ENCODE data around the gene ACTN4.

ACTN4 gene

DNA sequence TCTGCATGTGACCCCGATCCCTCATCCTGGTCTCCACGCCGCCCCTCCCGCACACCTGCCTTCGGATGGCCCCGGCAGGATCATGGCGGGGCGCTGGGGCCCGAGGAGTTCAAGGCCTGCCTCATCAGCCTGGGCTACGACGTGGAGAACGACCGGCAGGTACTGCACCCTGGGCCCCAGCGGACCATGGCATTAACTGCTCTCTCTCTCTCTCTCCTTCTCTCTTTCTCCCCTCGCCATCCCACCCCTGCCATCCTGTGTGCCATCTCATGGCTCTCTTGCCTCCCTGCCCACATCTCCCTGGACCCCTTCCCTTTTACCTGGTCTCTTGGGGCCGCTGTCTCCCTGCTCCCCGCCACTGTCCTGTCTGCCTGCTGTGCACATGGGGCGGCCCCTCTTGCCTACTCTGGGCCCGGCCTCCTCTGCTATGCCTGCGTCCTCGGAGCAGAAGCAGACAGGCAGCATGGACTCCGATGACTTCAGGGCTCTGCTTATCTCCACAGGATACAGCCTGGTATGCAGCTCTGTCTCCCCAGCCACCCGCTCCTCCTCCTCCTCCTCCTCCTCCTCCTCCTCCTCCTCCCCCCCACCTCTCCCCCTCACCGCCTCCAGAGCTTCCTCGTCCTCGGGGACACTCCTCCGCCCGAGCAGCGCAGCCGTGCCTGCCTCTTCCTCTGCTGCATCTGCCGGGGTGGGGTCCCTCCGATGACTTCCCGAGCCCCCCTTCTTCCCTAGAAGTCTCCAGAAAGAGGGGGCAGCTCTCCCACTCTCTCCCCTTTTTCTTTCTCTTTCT, 80.6 kb downstream of the ACTN4 start:
- DNase-seq, result no peak

DNA sequence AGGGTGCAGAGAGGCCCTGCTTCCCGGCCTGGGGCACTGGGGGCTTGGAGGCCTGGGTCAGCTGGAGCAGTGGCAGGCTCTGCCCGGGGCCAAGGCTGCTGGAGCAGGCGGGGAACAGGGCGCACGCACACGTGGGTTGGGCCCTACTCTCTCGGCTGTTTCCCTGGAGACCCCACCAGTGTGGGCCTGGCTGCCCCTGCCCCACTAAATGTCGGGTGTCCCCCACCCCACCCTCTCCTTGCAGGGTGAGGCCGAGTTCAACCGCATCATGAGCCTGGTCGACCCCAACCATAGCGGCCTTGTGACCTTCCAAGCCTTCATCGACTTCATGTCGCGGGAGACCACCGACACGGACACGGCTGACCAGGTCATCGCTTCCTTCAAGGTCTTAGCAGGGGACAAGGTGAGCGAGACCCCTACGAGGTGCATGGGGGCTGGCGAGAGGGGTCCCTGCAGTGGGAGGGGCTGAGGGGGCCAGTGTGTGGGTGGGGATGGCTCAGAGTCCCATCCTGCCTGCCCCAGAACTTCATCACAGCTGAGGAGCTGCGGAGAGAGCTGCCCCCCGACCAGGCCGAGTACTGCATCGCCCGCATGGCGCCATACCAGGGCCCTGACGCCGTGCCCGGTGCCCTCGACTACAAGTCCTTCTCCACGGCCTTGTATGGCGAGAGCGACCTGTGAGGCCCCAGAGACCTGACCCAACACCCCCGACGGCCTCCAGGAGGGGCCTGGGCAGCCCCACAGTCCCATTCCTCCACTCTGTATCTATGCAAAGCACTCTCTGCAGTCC, 81.5 kb downstream of the ACTN4 start:
- DNase-seq, result no peak

DNA sequence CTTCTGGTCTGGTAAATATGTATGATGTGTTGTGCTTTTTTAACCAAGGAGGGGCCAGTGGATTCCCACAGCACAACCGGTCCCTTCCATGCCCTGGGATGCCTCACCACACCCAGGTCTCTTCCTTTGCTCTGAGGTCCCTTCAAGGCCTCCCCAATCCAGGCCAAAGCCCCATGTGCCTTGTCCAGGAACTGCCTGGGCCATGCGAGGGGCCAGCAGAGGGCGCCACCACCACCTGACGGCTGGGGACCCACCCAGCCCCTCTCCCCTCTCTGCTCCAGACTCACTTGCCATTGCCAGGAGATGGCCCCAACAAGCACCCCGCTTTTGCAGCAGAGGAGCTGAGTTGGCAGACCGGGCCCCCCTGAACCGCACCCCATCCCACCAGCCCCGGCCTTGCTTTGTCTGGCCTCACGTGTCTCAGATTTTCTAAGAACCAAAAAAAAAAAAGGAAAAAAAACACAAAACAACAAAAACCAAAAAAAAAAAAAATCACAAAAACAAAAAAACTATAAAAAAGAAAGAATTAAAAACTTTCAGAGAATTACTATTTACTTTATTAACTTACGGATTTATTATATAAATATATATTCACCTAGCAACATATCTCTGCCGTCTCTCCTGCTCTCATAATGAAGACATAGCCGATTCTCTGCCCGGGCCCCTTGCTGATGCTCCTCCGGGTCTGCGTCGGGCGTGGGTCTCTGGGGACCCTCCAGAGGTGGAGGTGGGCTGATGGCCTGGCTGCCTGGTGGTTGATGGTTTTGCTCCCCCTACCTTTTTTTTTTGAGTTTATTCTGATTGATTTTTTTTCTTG, 82.4 kb downstream of the ACTN4 start:
- DNase-seq, result peak; percentile 67 to 80

DNA sequence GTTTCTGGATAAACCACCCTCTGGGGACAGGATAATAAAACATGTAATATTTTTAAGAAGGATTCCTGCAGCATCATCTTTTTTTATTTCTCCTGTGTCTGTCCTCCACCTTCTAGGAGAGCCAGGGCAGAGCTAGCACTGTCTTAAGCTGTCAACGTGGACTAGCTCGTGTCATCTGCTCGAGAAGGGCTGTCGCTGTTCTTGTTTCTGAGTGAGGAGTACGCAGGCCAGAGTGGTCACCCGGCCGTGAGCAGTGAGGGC, 83.0 kb downstream of the ACTN4 start:
- DNase-seq, result no peak

DNA sequence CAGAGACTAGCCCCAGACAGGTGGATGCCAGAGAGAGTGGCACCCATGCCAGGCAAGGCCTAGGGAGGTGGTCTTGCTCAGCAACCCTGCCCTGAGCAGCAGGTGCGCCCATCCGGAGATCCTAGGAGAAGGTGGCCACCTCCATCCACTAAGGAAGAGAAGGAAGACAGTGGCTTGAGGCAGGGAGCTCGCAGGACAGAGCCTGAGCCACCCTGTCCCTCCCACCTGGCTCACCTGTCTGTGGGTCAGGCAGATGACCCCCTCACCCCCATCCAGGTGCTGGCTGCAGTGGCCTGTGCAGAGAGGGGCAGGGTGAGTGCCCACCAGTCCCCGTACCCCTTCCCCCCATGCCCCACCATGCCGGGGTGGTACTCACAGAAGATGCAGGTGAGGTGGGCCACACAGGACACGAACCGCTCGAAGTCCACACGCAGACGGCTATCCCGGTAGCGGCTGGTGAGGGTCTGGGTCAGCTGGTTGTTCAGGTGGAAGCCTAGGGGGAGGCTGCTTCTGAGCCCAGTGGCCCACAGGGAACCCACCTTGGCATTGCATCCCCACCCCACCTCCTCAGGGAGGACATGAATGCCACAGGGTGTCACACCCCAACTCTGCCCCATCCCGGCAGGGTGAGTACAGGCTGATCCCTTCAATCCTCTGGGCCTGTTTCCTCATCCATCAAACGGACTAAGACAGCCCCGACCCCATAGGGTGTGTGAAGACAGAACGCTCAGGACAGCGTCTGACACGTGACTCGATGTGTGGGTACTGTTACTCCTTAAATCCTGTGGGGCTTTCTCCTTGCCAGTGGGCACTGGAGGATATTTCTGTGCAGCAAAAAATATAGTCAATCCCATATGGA, 83.5 kb downstream of the ACTN4 start:
- DNase-seq, result no peak

DNA sequence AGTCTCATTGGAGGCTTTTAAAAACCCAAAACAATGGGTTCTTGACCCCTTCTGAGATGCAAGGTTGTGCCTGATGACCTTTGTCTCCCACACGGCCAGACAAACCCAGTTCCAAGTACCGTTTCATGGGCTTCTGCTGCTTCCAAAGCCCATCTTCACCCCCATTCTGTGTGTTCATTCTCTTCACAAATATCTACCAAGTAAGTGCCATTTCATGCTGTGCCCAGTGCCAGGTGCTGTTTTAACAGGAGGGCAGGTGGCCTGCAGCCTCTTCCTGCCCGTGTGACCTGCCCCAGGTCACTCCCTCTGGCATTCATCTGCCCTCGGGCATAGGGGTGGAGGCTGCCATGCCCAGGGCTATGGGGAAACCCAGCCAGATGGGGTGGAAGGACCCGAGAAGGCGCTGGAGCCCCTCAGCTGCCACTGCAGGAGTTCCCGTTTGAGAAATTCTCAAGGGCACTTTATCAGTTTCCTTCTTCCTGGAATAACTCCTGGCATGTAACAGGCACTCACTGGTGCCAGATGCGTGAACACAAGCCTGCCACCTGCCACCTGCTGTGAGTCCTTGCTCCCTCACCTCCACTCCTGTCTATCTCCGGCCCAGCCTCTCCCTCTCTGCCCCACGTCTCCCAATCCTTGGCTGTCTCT, 84.3 kb downstream of the ACTN4 start:
- no peak for DNase-seq

DNA sequence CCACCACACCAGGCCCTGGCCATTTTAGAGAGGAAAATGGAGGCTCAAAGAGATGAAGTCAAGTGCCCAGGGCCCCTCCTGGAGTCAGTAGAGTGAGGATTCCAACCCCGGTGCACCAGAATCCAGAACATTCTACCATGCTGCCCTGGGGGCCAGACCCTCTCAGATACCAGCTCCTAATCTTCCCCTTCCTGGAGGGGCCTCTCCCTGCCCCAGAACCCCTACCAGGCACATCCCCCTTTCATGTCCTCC, 85.7 kb downstream of the ACTN4 start:
- DNase-seq, result no peak

DNA sequence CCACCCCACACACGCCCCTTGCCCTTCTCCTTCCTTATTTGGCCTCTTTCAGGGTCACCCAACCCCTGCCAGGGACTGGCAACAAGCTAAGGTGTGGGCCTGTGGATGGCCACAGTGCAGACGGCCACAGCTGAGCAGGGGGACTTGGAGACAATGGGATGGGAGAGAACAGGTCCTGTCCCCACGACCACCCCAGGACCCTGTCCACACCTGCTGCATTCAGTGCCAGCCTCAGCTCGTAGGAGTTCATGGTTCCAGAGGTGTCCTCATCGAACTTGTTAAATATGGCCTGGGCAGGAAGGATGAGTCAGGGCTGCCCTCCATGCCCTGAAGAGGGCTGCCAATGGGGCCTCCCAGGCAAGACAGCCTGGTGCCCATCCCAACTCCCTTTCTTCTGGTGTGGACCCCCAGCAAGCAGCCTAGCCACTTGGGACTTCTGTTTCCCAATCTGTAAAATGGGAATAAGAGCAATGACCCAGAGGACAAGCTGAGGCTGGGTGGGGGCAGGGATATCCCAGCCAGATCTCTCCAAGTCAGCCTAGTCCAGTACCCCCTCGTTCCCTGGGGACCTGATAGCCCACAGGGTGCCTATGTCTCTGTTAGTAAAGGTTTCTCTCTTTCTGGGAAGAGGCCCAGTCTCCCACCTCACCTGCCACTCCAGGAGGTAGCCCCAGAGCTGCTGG, 86.2 kb downstream of the ACTN4 start:
- no peak for DNase-seq

DNA sequence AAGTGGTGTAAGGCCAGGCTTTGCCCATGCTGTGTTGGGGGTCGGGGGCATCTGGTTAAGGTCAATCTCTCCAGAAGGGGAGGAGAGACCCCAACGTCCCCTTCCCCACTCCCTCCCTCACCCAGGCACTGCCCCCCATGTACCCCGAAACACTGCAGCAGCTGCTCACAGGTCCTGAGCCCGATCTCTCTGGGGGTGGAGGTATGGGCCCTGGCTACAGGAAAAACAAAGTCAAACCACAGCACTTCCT, 86.7 kb downstream of the ACTN4 start:
- no peak for DNase-seq

DNA sequence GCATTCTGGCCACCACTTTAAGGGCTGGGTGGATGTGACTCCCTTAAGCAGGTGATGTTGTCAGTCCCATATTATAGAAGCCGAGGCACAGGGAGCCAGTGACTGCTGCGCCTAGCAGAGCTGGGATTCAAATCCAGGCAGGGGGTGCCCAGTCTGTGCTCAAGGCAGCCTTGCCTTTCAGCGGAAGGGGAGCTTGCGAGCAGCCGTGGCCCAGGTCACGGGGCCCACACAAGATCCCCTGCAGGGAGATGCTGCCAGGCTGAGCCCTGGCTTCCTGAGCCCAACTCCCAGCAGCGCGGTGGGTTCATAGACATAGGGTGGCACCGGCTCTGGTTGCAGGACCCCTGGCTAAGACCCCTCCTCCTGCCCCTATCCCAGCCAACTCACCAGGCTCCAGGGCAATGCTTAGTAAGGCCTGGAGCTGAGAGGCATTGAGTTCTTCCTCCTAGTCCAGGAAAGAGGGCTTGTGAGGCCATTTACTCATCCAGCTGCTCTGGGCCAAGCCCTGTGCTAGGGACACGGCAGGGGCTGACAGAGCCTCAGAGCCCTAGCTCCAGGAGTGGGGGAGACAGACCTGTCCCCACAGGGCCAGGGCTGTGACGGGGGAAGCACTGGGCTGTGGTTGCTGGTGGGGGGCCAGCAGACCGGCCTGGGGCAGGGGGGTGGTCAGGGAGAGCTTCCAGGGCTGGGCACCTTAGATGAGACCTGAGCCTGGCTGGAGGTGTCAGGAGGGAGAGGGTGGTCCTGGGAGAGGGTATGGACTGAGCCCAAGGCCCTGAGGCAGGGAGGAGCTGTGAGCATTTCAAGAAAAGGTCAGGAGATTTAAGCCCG, 87.2 kb downstream of the ACTN4 start:
- DNase-seq, result no peak

DNA sequence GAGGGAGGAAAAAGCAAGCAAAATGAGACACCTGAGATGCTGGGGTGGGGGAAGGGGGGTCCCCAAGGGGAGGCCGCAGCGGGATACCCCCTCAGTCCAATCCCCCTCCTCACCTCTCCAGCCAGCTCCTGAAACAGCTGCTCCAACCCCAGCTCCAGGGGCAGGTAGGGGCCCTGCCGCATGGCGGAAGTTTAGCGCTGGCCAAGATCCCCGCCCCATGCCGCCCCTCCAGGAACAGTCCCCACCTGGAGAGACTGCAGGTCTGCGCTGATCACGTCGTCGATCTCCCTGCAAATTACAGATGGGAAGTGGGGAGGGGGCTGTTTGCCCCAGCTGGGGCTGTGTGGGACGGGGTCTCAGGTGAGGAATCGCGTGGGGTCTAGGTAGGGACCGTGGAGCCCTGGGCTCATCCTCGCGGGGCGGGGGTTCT, 87.8 kb downstream of the ACTN4 start:
- DNase-seq, result no peak

DNA sequence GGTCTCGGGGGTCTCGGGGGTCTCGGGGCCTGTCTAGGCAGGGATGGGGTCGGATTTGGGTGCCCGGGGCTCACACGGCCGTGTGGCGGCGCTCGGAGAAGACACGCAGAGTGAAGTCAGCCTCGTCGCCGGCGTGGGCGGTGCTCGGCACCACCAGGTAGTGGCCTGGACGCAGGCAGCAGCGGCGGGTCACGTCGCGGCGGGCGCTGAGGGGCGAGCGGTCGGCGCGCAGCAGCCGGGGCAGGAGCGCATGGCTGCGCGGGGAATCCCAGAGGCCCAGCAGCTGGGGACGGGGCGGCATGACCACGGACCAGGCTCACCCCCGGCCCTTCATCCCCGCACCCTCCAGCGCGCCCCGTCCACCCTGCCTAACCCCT, 88.6 kb downstream of the ACTN4 start:
- DNase-seq, result peak; percentile 58 to 61

DNA sequence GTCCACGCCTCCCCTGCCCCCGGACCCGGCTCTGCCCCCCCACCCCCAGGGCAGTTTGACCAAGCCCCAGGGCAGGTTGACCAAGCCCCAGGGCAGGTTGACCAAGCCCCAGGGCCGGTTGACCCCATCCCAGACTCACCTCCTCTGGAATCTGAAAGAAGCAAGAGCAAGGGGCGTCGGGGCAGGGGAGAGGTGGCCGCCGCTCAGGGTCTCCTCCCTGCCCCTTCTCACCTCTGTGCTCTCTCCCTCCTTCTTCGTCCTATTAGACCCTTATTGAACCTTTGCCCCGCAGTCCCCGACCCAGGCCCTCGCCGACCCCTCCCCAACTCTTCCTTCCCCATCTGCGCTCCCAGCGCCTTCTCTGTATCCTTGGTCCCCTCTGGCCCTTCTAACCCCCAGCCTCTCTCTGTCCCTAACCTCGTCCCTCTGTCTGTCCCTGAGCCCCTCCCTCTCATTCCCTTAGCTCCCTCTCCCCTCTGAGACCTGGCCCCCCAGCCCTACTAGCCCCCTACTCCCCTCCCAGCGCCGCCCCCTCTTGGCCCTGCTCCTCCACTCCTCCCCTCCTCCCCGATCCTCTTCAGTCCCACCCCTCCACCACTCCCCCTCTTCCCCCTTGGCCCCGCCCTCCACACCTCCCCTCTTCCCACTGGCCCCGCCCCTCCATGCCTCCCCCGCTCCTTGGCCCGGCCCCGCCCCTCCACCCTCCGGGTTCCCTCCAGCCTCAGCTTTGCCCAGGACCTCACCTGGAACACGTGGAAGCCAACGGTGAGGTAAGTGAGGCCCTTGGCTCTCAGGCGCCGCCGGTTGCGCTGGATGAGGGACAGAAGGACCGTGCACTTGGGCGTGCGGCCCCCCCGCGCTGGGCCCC, 89.2 kb downstream of the ACTN4 start:
- DNase-seq, result peak; percentile 65 to 70

DNA sequence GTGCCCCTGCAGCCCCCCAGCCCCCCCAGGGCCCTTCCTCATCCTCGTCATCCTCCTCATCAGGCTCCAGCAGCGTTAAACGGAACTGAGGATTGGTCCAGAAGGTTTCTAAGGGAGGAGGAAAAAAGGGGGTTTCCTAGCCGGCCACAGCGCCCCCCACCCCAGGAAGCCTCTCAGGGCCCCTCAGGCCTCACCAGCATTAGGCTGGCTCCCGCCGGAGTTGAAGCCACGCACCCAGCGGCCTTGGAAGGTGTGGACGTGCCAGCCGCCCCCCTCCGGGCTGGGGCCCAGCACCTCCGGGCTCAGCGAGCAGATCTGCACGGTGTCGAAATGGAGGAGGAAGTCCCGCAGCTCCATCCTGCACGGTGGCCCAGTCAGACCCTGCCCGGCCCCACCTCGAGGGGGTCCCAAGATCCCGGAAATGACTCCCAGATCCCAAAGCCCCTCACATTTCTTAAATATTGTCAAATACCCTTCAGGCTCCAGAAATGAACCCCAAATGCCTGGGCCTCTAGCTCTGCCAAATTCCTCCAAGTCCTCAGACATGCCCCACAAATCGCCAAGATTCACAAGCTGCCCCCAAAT, 89.9 kb downstream of the ACTN4 start:
- DNase-seq, result no peak

DNA sequence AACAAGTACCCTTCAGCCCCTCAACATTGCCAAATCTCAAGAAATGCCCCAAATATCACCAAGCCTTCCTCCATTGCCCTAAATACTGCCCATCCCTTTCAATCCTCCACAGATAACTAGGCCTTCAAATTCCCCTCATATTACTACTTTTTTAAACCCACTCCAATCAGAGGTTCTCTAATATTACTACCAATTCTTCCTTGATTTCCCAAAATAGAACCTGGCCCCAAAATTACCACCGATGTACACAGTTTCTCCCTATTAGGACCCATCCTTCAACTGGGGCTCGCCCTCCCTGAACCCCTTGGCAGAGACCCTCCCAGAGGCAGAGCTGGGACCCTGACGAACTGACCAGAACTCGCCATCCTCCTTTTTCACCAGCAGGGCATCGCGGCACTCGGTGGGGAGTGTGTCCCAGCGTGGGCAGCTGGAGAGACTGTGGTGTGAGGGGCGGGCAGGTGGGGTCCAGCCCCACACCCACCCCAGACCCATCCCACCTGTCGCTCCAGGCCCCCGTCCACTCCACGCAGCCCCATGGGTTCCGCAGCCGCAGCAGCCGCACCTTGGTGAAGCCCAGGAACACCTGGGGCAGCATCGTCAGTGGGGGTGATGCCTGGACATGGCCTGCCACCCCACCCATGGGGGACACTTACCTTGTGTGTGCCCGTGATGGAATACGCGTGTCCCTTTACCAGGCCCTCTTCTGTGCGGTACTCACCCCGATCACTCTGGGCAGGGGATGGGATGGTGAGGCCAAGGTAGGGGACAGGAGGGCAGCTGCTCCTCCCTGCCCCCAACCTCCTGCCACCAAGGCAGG, 90.7 kb downstream of the ACTN4 start:
- DNase-seq, result no peak

DNA sequence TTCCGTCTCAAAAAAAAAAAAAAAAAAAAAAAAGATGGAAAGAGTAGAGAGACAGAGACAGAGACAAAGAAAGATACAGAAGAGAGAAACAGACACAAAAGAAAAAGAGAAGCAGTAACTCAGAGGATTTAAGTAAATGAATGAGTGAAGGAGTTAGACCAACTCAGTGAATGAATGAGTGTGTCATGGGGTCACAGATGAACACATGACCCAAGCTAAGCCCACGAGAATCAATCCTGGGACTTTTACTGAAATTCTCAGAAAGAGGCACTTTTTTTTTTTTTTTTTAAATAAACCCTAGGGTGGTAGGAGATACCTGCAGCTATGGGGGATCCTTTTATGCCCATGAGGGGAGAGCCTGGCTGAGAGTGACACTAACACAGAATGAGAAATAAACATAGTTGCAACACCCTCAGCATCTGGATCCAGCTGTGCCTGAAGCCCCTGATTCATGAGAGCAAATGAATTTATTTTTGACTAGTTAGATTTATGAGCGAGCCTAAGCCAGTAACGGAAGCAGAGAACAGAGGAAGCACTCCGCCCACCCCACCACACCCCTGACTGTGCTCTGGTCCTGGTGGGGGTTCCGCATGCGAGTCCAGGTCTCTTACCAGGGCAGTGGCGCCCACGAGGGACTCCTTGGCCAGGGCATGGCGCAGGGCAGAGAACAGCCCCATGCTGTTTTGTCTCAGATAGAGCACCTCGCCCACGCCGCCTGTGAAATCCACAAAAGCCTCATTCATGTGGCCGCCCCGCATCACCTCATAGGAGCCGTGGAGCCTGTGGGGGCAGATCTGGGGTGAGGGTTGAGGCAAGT, 92.2 kb downstream of the ACTN4 start:
- DNase-seq, result peak in 1 of 2 experiments; percentile 11

DNA sequence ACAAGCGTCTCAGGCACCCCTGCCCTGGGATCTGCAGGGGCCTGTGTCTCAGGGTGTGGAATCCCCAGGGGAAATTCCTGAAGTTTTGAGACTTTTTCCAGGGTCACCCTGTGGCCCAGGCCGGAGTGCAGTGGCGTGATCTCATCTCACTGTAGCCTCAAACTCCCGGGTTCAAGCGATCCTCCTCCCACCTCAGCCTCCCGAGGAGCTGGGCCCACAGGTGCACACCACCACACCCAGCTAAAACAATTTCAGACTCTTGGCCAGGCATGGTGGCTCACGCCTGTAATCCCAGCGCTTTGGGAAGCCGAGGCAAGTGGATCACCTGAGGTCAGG, 92.8 kb downstream of the ACTN4 start:
- no peak for DNase-seq

DNA sequence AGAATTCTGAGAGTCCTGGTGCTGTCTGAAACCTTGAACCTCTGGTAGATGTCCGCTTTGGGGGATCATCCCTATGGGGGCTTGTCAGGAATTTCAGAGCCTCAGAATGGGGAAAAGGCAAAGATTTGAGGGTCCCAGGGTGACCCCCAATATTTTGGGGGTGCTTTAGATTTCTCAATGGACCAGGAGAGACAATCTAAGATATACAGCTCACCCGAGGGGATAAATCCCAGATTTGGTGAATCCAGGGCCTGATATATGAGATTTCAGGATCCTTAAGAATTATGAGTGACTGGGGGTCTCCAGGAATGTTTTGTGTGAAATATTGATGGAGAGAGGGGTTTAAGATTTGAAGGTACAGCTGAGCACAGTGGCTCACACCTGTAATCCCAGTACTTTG, 93.5 kb downstream of the ACTN4 start:
- DNase-seq, result no peak
